GM20000 (cell line): ENCODE results near the gene SEL1L2.

ENCODE experiments used
- DNase-seq: peaks from one replicate; pipeline ENCODE4 v3.0.0; 2012; ENCODE audit warnings: low spot score
- TF ChIP-seq, protein P1 (sequence below): IDR thresholded peaks from 2 replicates; pipeline ENCODE4 v1.5.1; 2012; ENCODE audit warnings: mild to moderate bottlenecking, control low read depth; ENCODE audit errors: extremely low read depth, missing control alignments

The SEL1L2 gene

GRCh38 chr20:13960119-13960518 lies 30.3 kb downstream of the SEL1L2 start:
- TF ChIP-seq, protein P1, sequence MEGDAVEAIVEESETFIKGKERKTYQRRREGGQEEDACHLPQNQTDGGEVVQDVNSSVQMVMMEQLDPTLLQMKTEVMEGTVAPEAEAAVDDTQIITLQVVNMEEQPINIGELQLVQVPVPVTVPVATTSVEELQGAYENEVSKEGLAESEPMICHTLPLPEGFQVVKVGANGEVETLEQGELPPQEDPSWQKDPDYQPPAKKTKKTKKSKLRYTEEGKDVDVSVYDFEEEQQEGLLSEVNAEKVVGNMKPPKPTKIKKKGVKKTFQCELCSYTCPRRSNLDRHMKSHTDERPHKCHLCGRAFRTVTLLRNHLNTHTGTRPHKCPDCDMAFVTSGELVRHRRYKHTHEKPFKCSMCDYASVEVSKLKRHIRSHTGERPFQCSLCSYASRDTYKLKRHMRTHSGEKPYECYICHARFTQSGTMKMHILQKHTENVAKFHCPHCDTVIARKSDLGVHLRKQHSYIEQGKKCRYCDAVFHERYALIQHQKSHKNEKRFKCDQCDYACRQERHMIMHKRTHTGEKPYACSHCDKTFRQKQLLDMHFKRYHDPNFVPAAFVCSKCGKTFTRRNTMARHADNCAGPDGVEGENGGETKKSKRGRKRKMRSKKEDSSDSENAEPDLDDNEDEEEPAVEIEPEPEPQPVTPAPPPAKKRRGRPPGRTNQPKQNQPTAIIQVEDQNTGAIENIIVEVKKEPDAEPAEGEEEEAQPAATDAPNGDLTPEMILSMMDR, result no peak
- DNase-seq, result no peak

GRCh38 chr20:13953227-13953626 lies 37.2 kb downstream of the SEL1L2 start:
- DNase-seq, result no peak
- TF ChIP-seq, protein P1, result no peak

GRCh38 chr20:13947719-13948118 lies 42.7 kb downstream of the SEL1L2 start:
- TF ChIP-seq, protein P1, result no peak
- DNase-seq, result no peak

DNA sequence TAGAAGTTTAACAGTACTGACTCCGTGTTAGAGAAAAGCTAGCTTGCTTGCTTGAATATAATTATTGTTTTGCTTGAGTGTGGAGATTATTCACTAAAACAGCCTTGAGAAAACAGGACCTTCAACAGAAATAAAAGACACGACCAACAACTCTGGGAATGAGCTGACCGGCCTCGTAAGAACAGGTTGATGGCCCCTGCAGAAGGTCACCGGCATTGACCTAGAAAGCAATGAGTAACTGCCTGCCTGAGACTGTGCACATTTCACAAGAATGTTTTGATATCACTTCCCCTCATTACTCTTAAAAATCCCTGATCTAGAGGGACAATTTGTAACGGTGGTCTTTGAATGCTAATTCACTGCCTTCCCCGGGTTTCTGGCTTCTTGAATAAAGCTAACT lies 49.4 kb downstream of the SEL1L2 start:
- DNase-seq, result no peak
- TF ChIP-seq, protein P1, result no peak

DNA sequence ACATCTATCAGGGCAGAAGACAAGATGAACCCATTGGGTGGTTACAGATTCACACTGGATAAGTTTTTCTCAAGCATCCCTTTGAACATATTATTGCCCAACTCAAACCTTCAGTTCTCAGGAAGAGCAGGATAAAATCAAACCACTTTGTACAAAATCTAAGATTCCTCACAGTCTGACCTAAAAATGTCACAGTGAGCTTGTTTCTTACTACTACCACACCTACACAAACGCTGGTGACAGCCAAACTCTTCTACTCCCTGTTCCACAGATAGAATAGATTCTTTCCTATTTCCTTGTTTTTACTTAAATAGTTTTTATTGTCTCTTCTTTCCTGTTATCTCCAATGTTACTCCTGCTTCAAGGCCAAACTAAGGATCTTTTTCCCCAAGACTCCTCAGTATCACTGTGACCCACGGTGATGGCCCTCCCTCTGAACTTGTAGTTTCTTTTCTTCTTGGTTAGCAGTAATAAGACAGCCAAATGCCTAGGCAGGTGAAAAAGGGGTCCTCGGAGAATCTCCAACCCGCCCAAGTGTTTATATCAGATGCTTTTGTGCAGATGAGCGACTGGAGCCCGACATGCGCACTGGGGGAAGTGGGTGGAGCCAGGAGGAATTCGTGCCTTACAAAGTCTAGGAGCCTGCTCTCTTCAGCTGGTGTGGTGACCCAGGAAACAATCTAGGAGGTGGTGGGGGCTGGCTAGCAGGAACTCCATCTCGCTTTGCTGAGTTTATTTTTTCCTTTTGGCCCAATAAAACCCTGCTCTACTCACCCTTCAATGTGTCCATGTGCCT lies 53.4 kb downstream of the SEL1L2 start:
- TF ChIP-seq, protein P1, result no peak
- DNase-seq, result no peak

- no peak for DNase-seq
- TF ChIP-seq, protein P1, result no peak
Measured at GRCh38 chr20:13934992-13935894, 55.2 kb downstream of the SEL1L2 start.

- TF ChIP-seq, protein P1, result no peak
- no peak for DNase-seq
Measured at GRCh38 chr20:13930281-13930680, 60.1 kb downstream of the SEL1L2 start.
